Panc1 (cell line): Measurements from ENCODE around the gene MPP3. TPM values are rescaled to one million over a fixed set of nuclear protein-coding genes. Genes with fewer than 3 reads are reported as not detected.
A peak's percentile ranks its signal among the peaks of the same experiment; 100 is the strongest.
"Not testable (repeated sequence)": the region's sequence is repeated elsewhere in the genome, so short reads cannot be mapped to it uniquely, and the experiment has no call there.

Source experiments
- ATAC-seq: fragments of 200-7000 bp; cut with Tn5 transposase; 2 replicates; pipeline ENCODE4 v1.9.1; 2020; ENCODE audit warnings: mild to moderate bottlenecking, moderate library complexity
- BruUV-seq: library from RNA; stranded (reverse); fragments of 400-500 nt; replicated peaks from 2 replicates; lab custom pipeline; 2021; lab: Mats Ljungman, UMichigan
- CTCF ChIA-PET: fragments of 300-600 bp; sonication (Branson Sonifier 250); formaldehyde crosslinking; loops from one replicate; lab custom pipeline; 2022; ENCODE audit warnings: antibody characterized with exemption; lab: Charles Lee
- POLR2A ChIA-PET: fragments of 300-600 bp; sonication (Branson Sonifier 250); formaldehyde crosslinking; loops from one replicate; lab custom pipeline; 2022; ENCODE audit warnings: antibody characterized with exemption; lab: Charles Lee
- DNase-seq: peaks from one replicate; pipeline ENCODE4 v3.0.0-alpha.2; 2010; ENCODE audit warnings: low read depth, low spot score
- H3K27ac ChIP-seq: 2 replicates; pipeline ENCODE4 v1.5.1; 2011; ENCODE audit warnings: mild to moderate bottlenecking, low read length, inconsistent platforms
- H3K27me3 ChIP-seq: fragments of 200-500 bp; sonication (Bioruptor generic); 2 replicates; pipeline ENCODE4 v1.6.0; 2014; ENCODE audit warnings: low read length, inconsistent platforms; ENCODE audit not compliant: control insufficient read depth, insufficient read depth
- H3K36me3 ChIP-seq: fragments of 200-500 bp; sonication (Bioruptor generic); 2 replicates; pipeline ENCODE4 v1.5.1; 2014; ENCODE audit warnings: inconsistent platforms, mild to moderate bottlenecking, low read length, moderate library complexity; ENCODE audit not compliant: control insufficient read depth, insufficient read depth
- H3K4me1 ChIP-seq: 2 replicates; pipeline ENCODE4 v1.5.1; 2011; ENCODE audit warnings: inconsistent platforms, mild to moderate bottlenecking, low read length, moderate library complexity; ENCODE audit not compliant: control insufficient read depth, insufficient read depth
- H3K4me3 ChIP-seq, 2 experiments: 2 replicates each; pipeline ENCODE4 v1.5.1; 2011 to 2012; ENCODE audit warnings: low read depth in 2 of 2, low read length in 2 of 2, mild to moderate bottlenecking in 2 of 2, inconsistent platforms in 1 of 2, moderate library complexity in 1 of 2
- H3K9me3 ChIP-seq: fragments of 200-500 bp; sonication (Bioruptor generic); 2 replicates; pipeline ENCODE4 v1.5.1; 2014; ENCODE audit warnings: low read depth, mild to moderate bottlenecking, inconsistent platforms, low read length, moderate library complexity; ENCODE audit not compliant: control insufficient read depth, insufficient read depth
- POLR2AphosphoS5 ChIP-seq: IDR thresholded peaks from 2 replicates; pipeline ENCODE4 v1.6.1; 2012; ENCODE audit warnings: mild to moderate bottlenecking, low read depth, low read length, moderate library complexity
- SIN3A ChIP-seq: IDR thresholded peaks from 2 replicates; pipeline ENCODE4 v1.6.1; 2012; ENCODE audit warnings: low read depth, mild to moderate bottlenecking, low read length, moderate library complexity, borderline replicate concordance; ENCODE audit not compliant: insufficient read depth
- TCF7L2 ChIP-seq: IDR thresholded peaks from 2 replicates; pipeline ENCODE4 v1.6.1; 2011; ENCODE audit warnings: mild to moderate bottlenecking, low read depth, low read length, inconsistent platforms
- in situ Hi-C: cut with HindIII; loops from 2 replicates; pipeline ENCODE4 v1.10.0; 2016; ENCODE audit warnings: low sequenced_read_pairs, low pct_unique_long_range_greater_than_20kb
- intact Hi-C: fragments of 100-400 bp; cut with micrococcal nuclease; formaldehyde crosslinking; loops from one replicate; pipeline ENCODE4 v1.10.0; 2022; ENCODE audit not compliant: unreplicated experiment
- total RNA-seq: library from RNA; stranded (reverse); gene quantifications from one replicate; pipeline ENCODE4 v1.2.1, GENCODE V29; 2021; ENCODE audit not compliant: unreplicated experiment
- TF ChIP-seq, protein P1 (sequence below): fragments of 450-650 bp; IDR thresholded peaks from 2 replicates; pipeline ENCODE4 v1.5.1; 2017; ENCODE audit warnings: mild to moderate bottlenecking
- TF ChIP-seq, protein P2 (sequence below), 2 experiments: IDR thresholded peaks; 2 replicates each; pipeline ENCODE4 v1.6.1; 2011 to 2012; ENCODE audit warnings: low read depth in 2 of 2, control low read depth in 1 of 2, low read length in 1 of 2, mild to moderate bottlenecking in 1 of 2, moderate library complexity in 1 of 2; ENCODE audit not compliant: insufficient read depth in 1 of 2

MPP3 gene
- total RNA-seq, 1 experiment from 2014 or later = 7.1 TPM

DNA sequence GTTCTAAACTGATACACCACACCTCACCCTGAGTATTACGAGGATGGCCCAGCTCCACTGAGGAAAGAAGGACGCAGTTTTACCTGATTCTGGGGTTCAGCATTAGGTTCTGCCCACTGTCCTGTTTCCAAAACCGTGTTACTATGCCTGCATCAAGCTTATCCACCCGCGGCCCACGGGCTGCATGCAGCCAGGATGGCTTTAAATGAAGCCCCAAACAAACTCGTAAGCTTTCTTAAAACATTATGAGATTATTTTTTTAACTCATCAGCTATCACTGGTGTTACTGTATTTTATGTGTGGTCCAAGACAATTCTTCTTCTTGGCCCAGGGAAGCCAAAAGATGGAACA is 10.0 kb upstream of the MPP3 start:
- no TSS peak for BruUV-seq
- peak overlapping the region; percentile 12 to 29; a peak in 3 of 4 replicates for H3K4me3 ChIP-seq
- ATAC-seq = no peak; the same call in 1 of the 2 replicates
- H3K27me3 ChIP-seq = no peaks in the 10 kb centered on the region
- H3K36me3 ChIP-seq = no peaks in the 10 kb centered on the region
- intact Hi-C loops = no loop called here
- DNase-seq = no peak
- POLR2A ChIA-PET = no interaction called here
- TF ChIP-seq, protein P1, sequence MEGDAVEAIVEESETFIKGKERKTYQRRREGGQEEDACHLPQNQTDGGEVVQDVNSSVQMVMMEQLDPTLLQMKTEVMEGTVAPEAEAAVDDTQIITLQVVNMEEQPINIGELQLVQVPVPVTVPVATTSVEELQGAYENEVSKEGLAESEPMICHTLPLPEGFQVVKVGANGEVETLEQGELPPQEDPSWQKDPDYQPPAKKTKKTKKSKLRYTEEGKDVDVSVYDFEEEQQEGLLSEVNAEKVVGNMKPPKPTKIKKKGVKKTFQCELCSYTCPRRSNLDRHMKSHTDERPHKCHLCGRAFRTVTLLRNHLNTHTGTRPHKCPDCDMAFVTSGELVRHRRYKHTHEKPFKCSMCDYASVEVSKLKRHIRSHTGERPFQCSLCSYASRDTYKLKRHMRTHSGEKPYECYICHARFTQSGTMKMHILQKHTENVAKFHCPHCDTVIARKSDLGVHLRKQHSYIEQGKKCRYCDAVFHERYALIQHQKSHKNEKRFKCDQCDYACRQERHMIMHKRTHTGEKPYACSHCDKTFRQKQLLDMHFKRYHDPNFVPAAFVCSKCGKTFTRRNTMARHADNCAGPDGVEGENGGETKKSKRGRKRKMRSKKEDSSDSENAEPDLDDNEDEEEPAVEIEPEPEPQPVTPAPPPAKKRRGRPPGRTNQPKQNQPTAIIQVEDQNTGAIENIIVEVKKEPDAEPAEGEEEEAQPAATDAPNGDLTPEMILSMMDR = no peak
- TF ChIP-seq, protein P2, sequence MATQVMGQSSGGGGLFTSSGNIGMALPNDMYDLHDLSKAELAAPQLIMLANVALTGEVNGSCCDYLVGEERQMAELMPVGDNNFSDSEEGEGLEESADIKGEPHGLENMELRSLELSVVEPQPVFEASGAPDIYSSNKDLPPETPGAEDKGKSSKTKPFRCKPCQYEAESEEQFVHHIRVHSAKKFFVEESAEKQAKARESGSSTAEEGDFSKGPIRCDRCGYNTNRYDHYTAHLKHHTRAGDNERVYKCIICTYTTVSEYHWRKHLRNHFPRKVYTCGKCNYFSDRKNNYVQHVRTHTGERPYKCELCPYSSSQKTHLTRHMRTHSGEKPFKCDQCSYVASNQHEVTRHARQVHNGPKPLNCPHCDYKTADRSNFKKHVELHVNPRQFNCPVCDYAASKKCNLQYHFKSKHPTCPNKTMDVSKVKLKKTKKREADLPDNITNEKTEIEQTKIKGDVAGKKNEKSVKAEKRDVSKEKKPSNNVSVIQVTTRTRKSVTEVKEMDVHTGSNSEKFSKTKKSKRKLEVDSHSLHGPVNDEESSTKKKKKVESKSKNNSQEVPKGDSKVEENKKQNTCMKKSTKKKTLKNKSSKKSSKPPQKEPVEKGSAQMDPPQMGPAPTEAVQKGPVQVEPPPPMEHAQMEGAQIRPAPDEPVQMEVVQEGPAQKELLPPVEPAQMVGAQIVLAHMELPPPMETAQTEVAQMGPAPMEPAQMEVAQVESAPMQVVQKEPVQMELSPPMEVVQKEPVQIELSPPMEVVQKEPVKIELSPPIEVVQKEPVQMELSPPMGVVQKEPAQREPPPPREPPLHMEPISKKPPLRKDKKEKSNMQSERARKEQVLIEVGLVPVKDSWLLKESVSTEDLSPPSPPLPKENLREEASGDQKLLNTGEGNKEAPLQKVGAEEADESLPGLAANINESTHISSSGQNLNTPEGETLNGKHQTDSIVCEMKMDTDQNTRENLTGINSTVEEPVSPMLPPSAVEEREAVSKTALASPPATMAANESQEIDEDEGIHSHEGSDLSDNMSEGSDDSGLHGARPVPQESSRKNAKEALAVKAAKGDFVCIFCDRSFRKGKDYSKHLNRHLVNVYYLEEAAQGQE (IDR thresholded peaks at IDR 0.05; ENCODE audit: insufficient read depth in 1 of 2, low read depth in 2 of 2, low read length in 1 of 2) = no peak
- TF ChIP-seq SIN3A = no peak
- no peak for TF ChIP-seq POLR2AphosphoS5
- peaks cover 27% of the 10 kb centered on the region for H3K4me1 ChIP-seq
- no peak overlapping the region for H3K27ac ChIP-seq
- H3K9me3 ChIP-seq = no peaks in the 10 kb centered on the region
- in situ Hi-C loops = no loop called here
- CTCF ChIA-PET = interaction anchor here (0.5 kb wide), 1 partner anchor 68 kb away, joined by 6 read pairs; no protein-coding TSS in a partner anchor

DNA sequence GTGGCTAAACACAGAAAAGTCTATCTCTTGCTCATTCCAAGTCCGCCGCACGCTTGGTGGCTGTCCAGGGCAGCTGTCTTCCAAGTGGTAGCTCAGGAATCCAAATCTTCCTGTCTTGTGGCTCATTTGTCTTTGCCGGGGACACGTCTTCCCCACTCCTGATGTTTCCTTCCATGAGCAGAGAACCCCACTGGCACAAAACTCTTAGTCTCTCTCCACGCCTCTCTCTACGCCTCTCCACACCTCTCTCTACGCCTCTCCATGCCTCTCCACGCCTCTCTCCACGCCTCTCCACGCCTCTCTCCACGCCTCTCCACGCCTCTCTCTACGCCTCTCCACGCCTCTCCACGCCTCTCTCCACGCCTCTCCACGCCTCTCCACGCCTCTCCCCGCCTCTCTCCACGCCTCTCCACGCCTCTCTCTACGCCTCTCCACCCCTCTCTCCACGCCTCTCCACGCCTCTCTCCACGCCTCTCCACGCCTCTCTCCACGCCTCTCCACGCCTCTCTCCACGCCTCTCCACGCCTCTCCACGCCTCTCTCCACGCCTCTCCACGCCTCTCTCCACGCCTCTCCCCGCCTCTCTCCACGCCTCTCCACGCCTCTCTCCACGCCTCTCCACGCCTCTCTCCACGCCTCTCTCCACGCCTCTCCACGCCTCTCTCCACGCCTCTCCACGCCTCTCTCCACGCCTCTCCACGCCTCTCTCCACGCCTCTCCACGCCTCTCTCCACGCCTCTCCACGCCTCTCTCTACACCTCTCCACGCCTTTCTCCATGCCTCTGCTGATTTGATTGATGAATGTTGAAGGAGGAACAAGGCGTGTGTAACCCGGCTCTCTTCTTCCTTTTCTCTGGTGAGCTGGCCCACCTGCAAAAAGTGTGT is 9.4 kb upstream of the MPP3 start:
- BruUV-seq, H3K9me3 ChIP-seq, H3K36me3 ChIP-seq, in situ Hi-C loops, H3K27ac ChIP-seq, DNase-seq, CTCF ChIA-PET, H3K27me3 ChIP-seq, POLR2A ChIA-PET, intact Hi-C loops: not testable (repeated sequence)
- Histone ChIP-seq H3K4me3 (peak overlapping the region; percentile 19 to 31; a peak in 3 of 4 replicates), H3K4me1 (peaks cover 27% of the 10 kb centered on the region)
- peak; percentile 62 for ATAC-seq

DNA sequence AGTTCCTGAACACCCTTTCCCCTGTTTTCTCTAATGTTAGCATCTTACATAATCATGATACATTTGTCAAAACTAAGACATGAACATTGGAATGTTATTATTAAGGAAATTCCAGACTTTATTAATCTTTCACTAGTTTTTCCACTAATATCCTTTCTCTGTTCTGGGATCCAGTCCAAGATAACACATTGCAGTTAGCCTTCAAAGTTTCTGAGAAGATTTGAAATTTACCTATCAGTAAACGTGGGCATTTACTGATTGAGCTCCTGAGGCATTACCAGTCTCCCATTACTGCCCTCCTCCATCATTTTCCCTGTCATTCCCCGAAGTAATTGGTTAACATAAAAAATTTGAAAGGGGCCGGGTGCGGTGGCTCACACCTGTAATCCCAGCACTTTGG is 8.3 kb upstream of the MPP3 start:
- no peak for ATAC-seq
- intact Hi-C loops = no loop called here

More for the DNA sequence above, 8.3 kb upstream of the MPP3 start:
- Histone ChIP-seq H3K4me3 (no peak overlapping the region), H3K27me3 (no peaks in the 10 kb centered on the region), H3K4me1 (peaks cover 27% of the 10 kb centered on the region), H3K27ac (no peak overlapping the region), H3K36me3 (no peaks in the 10 kb centered on the region), H3K9me3 (no peaks in the 10 kb centered on the region)
- no TSS peak for BruUV-seq
- in situ Hi-C loops = no loop called here
- CTCF ChIA-PET = no interaction called here
- POLR2A ChIA-PET = no interaction called here
- no peak for DNase-seq
- TF ChIP-seq POLR2AphosphoS5 = no peak
- no peak for TF ChIP-seq TCF7L2
- TF ChIP-seq, protein P2 (IDR thresholded peaks at IDR 0.05; ENCODE audit: insufficient read depth in 1 of 2, low read depth in 2 of 2, low read length in 1 of 2) = no peak
